GM12872 (cell line): Measurements from ENCODE around the gene SPRY2.

ENCODE experiments used
- TF ChIP-seq, protein P1 (sequence below): IDR thresholded peaks from 3 replicates; pipeline ENCODE4 v1.5.1; 2011; ENCODE audit warnings: low read depth, mild to moderate bottlenecking, low read length, moderate library complexity; ENCODE audit not compliant: insufficient read depth

The SPRY2 gene

DNA sequence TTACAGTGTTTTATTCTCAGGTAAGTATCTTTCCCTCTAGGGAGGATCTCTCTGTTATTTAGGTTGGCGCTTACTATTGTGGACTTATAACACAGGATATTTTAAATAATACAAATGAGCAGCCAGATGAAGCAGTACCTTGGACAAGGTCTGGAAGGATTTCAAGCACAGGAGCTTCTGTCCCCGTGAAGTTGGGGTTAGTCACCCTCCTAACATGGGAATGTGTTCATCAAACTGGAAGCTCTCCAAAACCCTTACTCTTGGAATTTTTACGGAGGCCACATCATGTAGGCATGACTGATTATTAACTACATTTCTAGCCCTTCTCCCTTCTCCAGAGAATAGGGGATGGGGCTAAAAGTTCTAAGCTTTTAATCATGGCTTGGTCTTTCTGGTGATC, 38.3 kb upstream of the SPRY2 start:
- TF ChIP-seq, protein P1, sequence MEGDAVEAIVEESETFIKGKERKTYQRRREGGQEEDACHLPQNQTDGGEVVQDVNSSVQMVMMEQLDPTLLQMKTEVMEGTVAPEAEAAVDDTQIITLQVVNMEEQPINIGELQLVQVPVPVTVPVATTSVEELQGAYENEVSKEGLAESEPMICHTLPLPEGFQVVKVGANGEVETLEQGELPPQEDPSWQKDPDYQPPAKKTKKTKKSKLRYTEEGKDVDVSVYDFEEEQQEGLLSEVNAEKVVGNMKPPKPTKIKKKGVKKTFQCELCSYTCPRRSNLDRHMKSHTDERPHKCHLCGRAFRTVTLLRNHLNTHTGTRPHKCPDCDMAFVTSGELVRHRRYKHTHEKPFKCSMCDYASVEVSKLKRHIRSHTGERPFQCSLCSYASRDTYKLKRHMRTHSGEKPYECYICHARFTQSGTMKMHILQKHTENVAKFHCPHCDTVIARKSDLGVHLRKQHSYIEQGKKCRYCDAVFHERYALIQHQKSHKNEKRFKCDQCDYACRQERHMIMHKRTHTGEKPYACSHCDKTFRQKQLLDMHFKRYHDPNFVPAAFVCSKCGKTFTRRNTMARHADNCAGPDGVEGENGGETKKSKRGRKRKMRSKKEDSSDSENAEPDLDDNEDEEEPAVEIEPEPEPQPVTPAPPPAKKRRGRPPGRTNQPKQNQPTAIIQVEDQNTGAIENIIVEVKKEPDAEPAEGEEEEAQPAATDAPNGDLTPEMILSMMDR = no peak

DNA sequence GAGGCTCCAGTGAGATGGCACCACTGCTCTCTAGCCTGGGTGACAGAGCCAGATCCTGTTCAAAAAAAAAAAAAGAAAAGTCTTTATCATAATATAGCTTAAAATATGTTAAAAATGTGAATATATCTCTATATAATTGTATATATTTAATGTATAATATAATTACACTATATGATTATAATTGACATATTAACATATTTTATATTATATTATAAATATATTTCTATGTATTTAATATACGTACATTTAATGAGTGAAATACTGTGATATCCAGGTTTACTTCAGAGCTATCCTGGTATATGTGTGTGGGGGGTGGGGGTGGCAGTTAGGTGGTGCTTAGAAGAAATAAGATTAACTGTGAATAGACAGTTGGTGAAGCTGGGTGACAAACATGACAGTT, 35.6 kb upstream of the SPRY2 start:
- TF ChIP-seq, protein P1 = no peak

DNA sequence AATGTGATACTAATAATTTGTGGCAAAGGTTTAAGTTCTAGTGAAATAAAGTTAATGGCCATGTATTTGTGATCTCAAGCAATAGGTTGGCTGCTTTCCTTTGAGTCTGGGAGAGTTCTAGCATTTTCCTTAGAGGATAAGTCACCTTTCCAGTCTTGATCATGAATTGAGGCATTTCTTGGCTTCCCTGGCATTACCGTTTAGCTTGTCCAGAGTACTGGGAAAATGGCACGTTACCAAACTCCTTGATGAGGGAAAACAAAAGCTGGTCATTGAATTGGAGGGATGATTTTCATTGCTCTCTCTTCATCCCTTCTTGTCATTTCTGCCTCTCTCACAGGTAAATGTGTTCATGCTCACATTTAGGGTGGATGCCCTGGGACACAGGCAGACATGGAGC, 34.0 kb upstream of the SPRY2 start:
- TF ChIP-seq, protein P1 = no peak

DNA sequence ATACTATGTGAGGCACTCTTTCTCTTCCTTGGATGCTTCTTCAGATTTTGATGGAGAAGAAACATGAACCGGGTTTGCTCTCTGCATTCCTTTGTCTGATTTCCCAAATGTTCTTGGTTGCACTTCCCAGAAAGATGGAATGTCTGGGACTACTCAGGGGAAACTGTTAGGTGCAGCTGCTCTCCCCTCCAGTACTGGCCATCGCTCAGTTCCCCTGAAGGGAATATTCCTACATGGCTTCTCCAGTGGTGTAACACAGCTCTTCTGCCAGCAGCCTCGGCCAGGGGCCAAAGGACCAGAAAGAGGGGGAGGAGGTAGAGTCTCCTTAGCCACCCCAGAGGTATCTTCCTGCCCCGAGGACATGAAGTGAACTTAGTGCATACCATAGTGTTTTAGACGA, 33.5 kb upstream of the SPRY2 start:
- TF ChIP-seq, protein P1 = no peak

DNA sequence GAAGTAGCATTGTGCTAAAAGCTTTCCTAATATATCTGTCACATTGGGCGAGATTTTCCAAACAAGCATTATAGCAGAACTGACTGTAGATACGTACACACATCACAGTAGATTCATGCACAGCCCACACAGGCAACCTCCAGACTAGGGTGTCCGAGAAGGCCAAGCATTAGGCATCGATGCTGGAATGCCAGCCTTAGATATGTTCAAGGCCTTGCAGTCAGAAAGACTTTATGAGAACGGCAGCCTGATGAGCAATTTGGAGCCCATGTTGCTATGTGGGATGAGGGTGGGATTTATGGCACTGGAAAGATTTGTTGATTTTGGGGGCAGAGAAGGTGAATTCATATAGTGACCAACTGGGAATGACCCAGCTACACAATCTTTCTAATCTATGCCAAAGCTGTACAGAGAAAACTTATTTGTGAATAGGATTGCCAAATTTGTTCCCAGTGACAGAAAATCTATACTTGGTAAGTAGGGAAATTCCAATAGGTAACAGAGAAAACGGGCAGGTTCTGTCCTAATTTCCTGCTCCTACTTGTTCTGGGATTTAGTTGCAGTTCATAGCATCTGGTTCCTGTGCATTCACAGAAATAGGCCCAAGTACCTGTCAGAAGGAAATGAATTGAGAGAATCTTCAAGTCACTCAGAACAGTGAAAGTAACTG, 31.0 kb upstream of the SPRY2 start:
- TF ChIP-seq, protein P1 = no peak

DNA sequence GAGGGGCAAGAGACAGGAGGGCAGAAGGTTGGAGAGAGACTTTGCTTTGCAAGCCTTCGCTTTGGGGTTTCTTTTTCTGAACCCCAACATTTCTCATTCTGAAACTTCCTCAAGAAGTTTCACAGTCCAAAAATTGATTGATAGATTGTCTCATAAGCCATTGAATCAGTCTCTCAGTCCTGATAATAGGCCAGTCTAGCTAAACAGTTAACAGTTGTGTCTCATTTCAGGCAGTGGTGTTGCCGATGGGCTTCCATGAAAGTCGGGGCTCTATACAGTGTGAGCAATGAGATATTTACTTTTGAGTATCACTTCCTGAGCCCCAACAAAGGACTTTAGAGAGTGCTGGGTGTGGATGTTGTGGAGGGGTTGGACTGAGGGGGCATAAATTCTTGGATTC, 26.5 kb upstream of the SPRY2 start:
- TF ChIP-seq, protein P1 = no peak

DNA sequence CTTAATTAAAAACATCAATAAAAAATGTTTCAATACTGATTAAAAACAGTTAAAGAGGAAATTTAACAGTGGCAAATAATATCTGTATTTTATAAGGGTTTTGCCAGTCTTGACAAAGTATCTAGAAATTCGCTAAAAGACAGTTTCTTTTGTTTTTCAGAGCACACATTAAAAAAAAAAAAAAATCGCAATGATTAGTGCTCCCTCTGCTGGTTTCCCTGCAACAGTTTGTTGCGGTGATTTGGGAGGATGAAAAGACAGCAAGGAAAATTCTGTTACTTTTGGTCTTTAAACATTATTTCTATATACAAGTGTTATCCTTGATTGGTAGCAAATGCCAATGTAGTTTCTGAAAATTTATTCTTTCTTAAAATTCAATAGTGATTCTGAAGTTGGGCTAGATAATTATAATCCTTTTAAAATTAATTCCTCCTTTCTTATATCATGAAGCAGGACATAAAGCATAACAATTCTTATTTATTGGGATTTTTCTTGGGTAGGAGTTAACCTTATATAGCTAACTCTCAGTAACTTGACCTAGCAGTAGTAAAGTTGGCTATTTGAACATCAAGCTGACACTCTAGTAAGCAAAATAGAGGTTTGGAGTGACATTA, 23.1 kb upstream of the SPRY2 start:
- TF ChIP-seq, protein P1 = peak; percentile 58
